GM12878 (cell line): ENCODE results near the gene HIF1AN. TPM values are rescaled to one million over a fixed set of nuclear protein-coding genes. Genes with fewer than 3 reads are reported as not detected.

Source experiments
- ATAC-seq: fragments of 200-7000 bp; cut with Tn5 transposase; 3 replicates; pipeline ENCODE4 v1.9.1; 2020; ENCODE audit warnings: mild to moderate bottlenecking, moderate library complexity
- BruUV-seq: library from RNA; stranded (reverse); fragments of 400-500 nt; replicated peaks from 2 replicates; lab custom pipeline; 2021; lab: Mats Ljungman, UMichigan
- CTCF ChIA-PET: fragments of 300-600 bp; sonication (Branson Sonifier 250); formaldehyde crosslinking; extraction: SDS; loops from one replicate; lab custom pipeline; 2021; ENCODE audit warnings: inconsistent platforms; lab: Yijun Ruan, JAX
- POLR2A ChIA-PET: fragments of 350-600 bp; formaldehyde crosslinking; extraction: SDS; loops from one replicate; lab custom pipeline; 2021; ENCODE audit warnings: inconsistent platforms; lab: Charles Lee
- RAD21 ChIA-PET: fragments of 300-600 bp; sonication (Branson Sonifier 250); formaldehyde crosslinking; loops from one replicate; lab custom pipeline; 2023; ENCODE audit warnings: antibody characterized with exemption; ENCODE audit not compliant: unreplicated experiment; lab: Charles Lee
- SMC1A ChIA-PET: fragments of 300-600 bp; sonication (Branson Sonifier 250); formaldehyde crosslinking; loops from one replicate; lab custom pipeline; 2023; ENCODE audit not compliant: unreplicated experiment, uncharacterized antibody; lab: Charles Lee
- DNase-seq: peaks from one replicate; pipeline ENCODE4 v3.0.0-alpha.2; 2011; ENCODE audit warnings: low read depth, low spot score
- FAIRE-seq: peaks from 3 replicates; lab custom pipeline; 2011; peaks lifted over from hg19 to GRCh38; lab: Jason Lieb, UNC
- H2AFZ ChIP-seq: 2 replicates; pipeline ENCODE4 v1.6.0; 2011; ENCODE audit warnings: low read depth, low read length, control low read depth; ENCODE audit not compliant: control insufficient read depth
- H3K27ac ChIP-seq: 2 replicates; pipeline ENCODE4 v1.5.1; 2011; ENCODE audit warnings: control low read depth; ENCODE audit not compliant: control insufficient read depth, insufficient read depth
- H3K27me3 ChIP-seq, 2 experiments: replicated peaks in 1 of 2; 2 replicates each; pipeline versions ENCODE4 v1.6.0 to v1.6.1; 2011; ENCODE audit warnings: low read length in 1 of 2; ENCODE audit not compliant: control insufficient read depth in 2 of 2, insufficient read depth in 2 of 2
- H3K36me3 ChIP-seq, 2 experiments: 2 replicates each; pipeline ENCODE4 v1.5.1; 2011; ENCODE audit warnings: low read length in 1 of 2; ENCODE audit not compliant: control insufficient read depth in 2 of 2, insufficient read depth in 2 of 2
- H3K4me1 ChIP-seq: 2 replicates; pipeline ENCODE4 v1.6.1; 2011; ENCODE audit warnings: mild to moderate bottlenecking, low read length, moderate library complexity, mixed read lengths; ENCODE audit not compliant: control insufficient read depth, insufficient read depth
- H3K4me2 ChIP-seq: 2 replicates; pipeline ENCODE4 v1.6.0; 2011; ENCODE audit warnings: control low read depth; ENCODE audit not compliant: control insufficient read depth, insufficient read depth
- H3K4me3 ChIP-seq: fragments of 200-600 bp; sonication (generic); 2 replicates; pipeline ENCODE4 v1.5.1; 2016
- H3K79me2 ChIP-seq: 2 replicates; pipeline ENCODE4 v1.6.0; 2011; ENCODE audit warnings: low read length; ENCODE audit not compliant: control insufficient read depth, insufficient read depth
- H3K9ac ChIP-seq: 2 replicates; pipeline ENCODE4 v1.8.0; 2011; ENCODE audit warnings: low read length, control low read depth, mixed read lengths; ENCODE audit not compliant: control insufficient read depth, insufficient read depth
- H3K9me3 ChIP-seq: replicated peaks from 3 replicates; pipeline ENCODE4 v1.5.1; 2011; ENCODE audit warnings: mild to moderate bottlenecking, low read length; ENCODE audit not compliant: control insufficient read depth, insufficient read depth
- H4K20me1 ChIP-seq: 2 replicates; pipeline ENCODE4 v1.6.0; 2011; ENCODE audit not compliant: control insufficient read depth, insufficient read depth
- BCL11A ChIP-seq: IDR thresholded peaks from 2 replicates; pipeline ENCODE4 v1.6.1; 2011; ENCODE audit warnings: low read depth, low read length
- CHD1 ChIP-seq: IDR thresholded peaks from 2 replicates; pipeline ENCODE4 v1.6.1; 2012; ENCODE audit warnings: low read depth, low read length, improper control_type of control experiment
- CREB1 ChIP-seq: IDR thresholded peaks from 2 replicates; pipeline ENCODE4 v1.6.1; 2012; ENCODE audit warnings: low read depth, mild to moderate bottlenecking, inconsistent platforms
- EED ChIP-seq: sonication (generic); IDR thresholded peaks from 2 replicates; pipeline ENCODE4 v1.6.1; 2016; ENCODE audit warnings: antibody characterized with exemption, low read depth
- HDGF ChIP-seq: fragments of 450-650 bp; IDR thresholded peaks from 2 replicates; pipeline ENCODE4 v1.6.1; 2016; ENCODE audit warnings: antibody characterized with exemption
- MEF2B ChIP-seq: fragments of 450-650 bp; IDR thresholded peaks from 2 replicates; pipeline ENCODE4 v1.6.1; 2018; ENCODE audit warnings: mild to moderate bottlenecking, moderate library complexity; ENCODE audit not compliant: partially characterized antibody, poor library complexity, severe bottlenecking
- NFYA ChIP-seq: IDR thresholded peaks from 2 replicates; pipeline ENCODE4 v1.6.1; 2011; ENCODE audit warnings: low read depth, mild to moderate bottlenecking, low read length, improper control_type of control experiment, borderline replicate concordance
- PKNOX1 ChIP-seq: fragments of 450-650 bp; IDR thresholded peaks from 2 replicates; pipeline ENCODE4 v1.6.1; 2016; ENCODE audit warnings: mild to moderate bottlenecking
- SIN3A ChIP-seq: IDR thresholded peaks from 2 replicates; pipeline ENCODE4 v1.6.1; 2012; ENCODE audit warnings: low read depth, low read length, improper control_type of control experiment
- STAT1 ChIP-seq: fragments of 450-650 bp; conservative IDR thresholded peaks from 2 replicates; pipeline ENCODE4 v1.6.1; 2014; ENCODE audit warnings: antibody characterized with exemption, mild to moderate bottlenecking
- ZBTB4 ChIP-seq: fragments of 450-650 bp; formaldehyde crosslinking; IDR thresholded peaks from 2 replicates; pipeline ENCODE4 v1.4.0; 2022; ENCODE audit warnings: mild to moderate bottlenecking, moderate library complexity
- ZZZ3 ChIP-seq: IDR thresholded peaks from 2 replicates; pipeline ENCODE4 v1.6.1; 2011; ENCODE audit warnings: low read depth; ENCODE audit not compliant: control insufficient read depth, insufficient read length
- WGBS: methylation state at CpG from one replicate; pipeline ENCODE4 v1.1.6; 2016; ENCODE audit warnings: low lambda C conversion rate; ENCODE audit not compliant: insufficient replicate concordance, insufficient coverage; ENCODE audit errors: missing lambda C conversion rate; 5-methylcytosine and 5-hydroxymethylcytosine counted together
- in situ Hi-C: fragments of 300-500 bp; cut with MboI; formaldehyde crosslinking; loops from 9 replicates; pipeline ENCODE4 v1.14.3; 2018; ENCODE audit warnings: mixed read lengths
- intact Hi-C: fragments of 100-400 bp; cut with micrococcal nuclease; formaldehyde crosslinking; loops from one replicate; pipeline ENCODE4 v1.14.2; 2022; ENCODE audit not compliant: unreplicated experiment
- polyA plus RNA-seq, 11 experiments: library from polyadenylated mRNA; depleted of rRNA in 4 of 11; unstranded in 6 of 11; stranded (reverse) in 5 of 11; fragments of >200 nt; fragmentation: Nextera tagmentation in 4 of 11; fragmentation: Illumina TruSeq in 1 of 11; extraction: Ambion mirVana in 4 of 11; extraction: Trizol in 1 of 11; gene quantifications; 1 replicate in 1 of 11; 2 replicates in 10 of 11; pipeline versions ENCODE4 v1.2.1 to v1.2.3, GENCODE V29; 2011 to 2016; ENCODE audit warnings: inconsistent platforms in 2 of 11, missing spikeins in 2 of 11, low read depth in 1 of 11
- total RNA-seq, 4 experiments: library from RNA; depleted of rRNA in 3 of 4; stranded (reverse); fragments of >200 nt in 3 of 4; fragmentation: Illumina TruSeq in 1 of 4; extraction: Trizol in 1 of 4; gene quantifications; 2 replicates each; pipeline versions ENCODE4 v1.2.1 to v1.2.3, GENCODE V29; 2013 to 2021
- TF ChIP-seq, protein P1 (sequence below): fragments of 150-350 bp; IDR thresholded peaks from 2 replicates; pipeline ENCODE4 v1.6.1; 2016; ENCODE audit warnings: low read depth, low read length
- TF ChIP-seq, protein P2 (sequence below): fragments of 450-650 bp; IDR thresholded peaks from 2 replicates; pipeline ENCODE4 v1.6.1; 2017; ENCODE audit warnings: antibody characterized with exemption, mild to moderate bottlenecking, moderate library complexity

The HIF1AN gene
- total and polyA plus RNA-seq, 10 of the 15 experiments (the other 5 are each of a cell fraction or from before 2014, with no cell fraction given): 1.9 to 37.2 (median 15.2) TPM

- ChIA-PET CTCF (no interaction called here), POLR2A (interaction anchor here (0.5 kb wide), 1 partner anchor 9 kb away, joined by 5 read pairs; no protein-coding TSS in a partner anchor), SMC1A (no interaction called here), RAD21 (no interaction called here)
- H3K4me1 ChIP-seq: no peaks in the 10 kb centered on the region; the same call in 1 of the 2 replicates
- H4K20me1 ChIP-seq: no peaks in the 10 kb centered on the region
- no peak for ATAC-seq
- no peak overlapping the region for H3K4me3 ChIP-seq
- no peak overlapping the region for H3K4me2 ChIP-seq
- no peaks in the 10 kb centered on the region for H3K9me3 ChIP-seq
- in situ Hi-C loops: no loop called here
- FAIRE-seq: no peak
- no TSS peak for BruUV-seq
- no peak overlapping the region for H2AFZ ChIP-seq
- 75% methylated on average over 6 of the region's 6 CpGs for WGBS
- no peak for DNase-seq
- H3K9ac ChIP-seq: no peak overlapping the region
- peaks cover 5 to 14% of the 10 kb centered on the region in 2 experiments; a peak in 3 of 4 replicates for H3K36me3 ChIP-seq
- H3K27ac ChIP-seq: no peak overlapping the region
- intact Hi-C loops: no loop called here
- H3K27me3 ChIP-seq: 0 out of 4 replicates have a peak, but pooled peaks cover 0 to 3% of the 10 kb centered on the region in 2 experiments
- no peaks in the 10 kb centered on the region for H3K79me2 ChIP-seq
- no peak for TF ChIP-seq EED
- TF ChIP-seq NFYA: no peak
- TF ChIP-seq ZBTB4: no peak
- no peak for TF ChIP-seq ZZZ3
- TF ChIP-seq STAT1: no peak
- TF ChIP-seq CHD1: no peak
- TF ChIP-seq, protein P1, sequence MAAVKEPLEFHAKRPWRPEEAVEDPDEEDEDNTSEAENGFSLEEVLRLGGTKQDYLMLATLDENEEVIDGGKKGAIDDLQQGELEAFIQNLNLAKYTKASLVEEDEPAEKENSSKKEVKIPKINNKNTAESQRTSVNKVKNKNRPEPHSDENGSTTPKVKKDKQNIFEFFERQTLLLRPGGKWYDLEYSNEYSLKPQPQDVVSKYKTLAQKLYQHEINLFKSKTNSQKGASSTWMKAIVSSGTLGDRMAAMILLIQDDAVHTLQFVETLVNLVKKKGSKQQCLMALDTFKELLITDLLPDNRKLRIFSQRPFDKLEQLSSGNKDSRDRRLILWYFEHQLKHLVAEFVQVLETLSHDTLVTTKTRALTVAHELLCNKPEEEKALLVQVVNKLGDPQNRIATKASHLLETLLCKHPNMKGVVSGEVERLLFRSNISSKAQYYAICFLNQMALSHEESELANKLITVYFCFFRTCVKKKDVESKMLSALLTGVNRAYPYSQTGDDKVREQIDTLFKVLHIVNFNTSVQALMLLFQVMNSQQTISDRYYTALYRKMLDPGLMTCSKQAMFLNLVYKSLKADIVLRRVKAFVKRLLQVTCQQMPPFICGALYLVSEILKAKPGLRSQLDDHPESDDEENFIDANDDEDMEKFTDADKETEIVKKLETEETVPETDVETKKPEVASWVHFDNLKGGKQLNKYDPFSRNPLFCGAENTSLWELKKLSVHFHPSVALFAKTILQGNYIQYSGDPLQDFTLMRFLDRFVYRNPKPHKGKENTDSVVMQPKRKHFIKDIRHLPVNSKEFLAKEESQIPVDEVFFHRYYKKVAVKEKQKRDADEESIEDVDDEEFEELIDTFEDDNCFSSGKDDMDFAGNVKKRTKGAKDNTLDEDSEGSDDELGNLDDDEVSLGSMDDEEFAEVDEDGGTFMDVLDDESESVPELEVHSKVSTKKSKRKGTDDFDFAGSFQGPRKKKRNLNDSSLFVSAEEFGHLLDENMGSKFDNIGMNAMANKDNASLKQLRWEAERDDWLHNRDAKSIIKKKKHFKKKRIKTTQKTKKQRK: no peak
- no peak for TF ChIP-seq MEF2B
- TF ChIP-seq PKNOX1: no peak
- TF ChIP-seq SIN3A: no peak
- no peak for TF ChIP-seq BCL11A
- TF ChIP-seq, protein P2, sequence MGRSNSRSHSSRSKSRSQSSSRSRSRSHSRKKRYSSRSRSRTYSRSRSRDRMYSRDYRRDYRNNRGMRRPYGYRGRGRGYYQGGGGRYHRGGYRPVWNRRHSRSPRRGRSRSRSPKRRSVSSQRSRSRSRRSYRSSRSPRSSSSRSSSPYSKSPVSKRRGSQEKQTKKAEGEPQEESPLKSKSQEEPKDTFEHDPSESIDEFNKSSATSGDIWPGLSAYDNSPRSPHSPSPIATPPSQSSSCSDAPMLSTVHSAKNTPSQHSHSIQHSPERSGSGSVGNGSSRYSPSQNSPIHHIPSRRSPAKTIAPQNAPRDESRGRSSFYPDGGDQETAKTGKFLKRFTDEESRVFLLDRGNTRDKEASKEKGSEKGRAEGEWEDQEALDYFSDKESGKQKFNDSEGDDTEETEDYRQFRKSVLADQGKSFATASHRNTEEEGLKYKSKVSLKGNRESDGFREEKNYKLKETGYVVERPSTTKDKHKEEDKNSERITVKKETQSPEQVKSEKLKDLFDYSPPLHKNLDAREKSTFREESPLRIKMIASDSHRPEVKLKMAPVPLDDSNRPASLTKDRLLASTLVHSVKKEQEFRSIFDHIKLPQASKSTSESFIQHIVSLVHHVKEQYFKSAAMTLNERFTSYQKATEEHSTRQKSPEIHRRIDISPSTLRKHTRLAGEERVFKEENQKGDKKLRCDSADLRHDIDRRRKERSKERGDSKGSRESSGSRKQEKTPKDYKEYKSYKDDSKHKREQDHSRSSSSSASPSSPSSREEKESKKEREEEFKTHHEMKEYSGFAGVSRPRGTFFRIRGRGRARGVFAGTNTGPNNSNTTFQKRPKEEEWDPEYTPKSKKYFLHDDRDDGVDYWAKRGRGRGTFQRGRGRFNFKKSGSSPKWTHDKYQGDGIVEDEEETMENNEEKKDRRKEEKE: no peak
- TF ChIP-seq CREB1: no peak
- TF ChIP-seq HDGF: no peak
Measured at GRCh38 chr10:100487529-100487928, 48.2 kb upstream of the HIF1AN start.
